Activated CD4-positive, alpha-beta T cell treated with anti-CD3 and anti-CD28 coated beads, Interleukin-2, amount 10 ng/mL, durations not matched to agents 7 days and 5 days (primary cell): Measurements from ENCODE around the gene TNNI3. TPM values are rescaled to one million over a fixed set of nuclear protein-coding genes. Genes with fewer than 3 reads are reported as not detected.
"Not testable (repeated sequence)": the region's sequence is repeated elsewhere in the genome, so short reads cannot be mapped to it uniquely, and the experiment has no call there.

ENCODE experiments used
- CTCF ChIA-PET: fragments of 350-600 bp; sonication (Branson Sonifier 250); formaldehyde crosslinking; loops from one replicate; lab custom pipeline; 2021; ENCODE audit warnings: antibody characterized with exemption; lab: Charles Lee
- POLR2A ChIA-PET: fragments of 350-600 bp; sonication (Branson Sonifier 250); formaldehyde crosslinking; loops from one replicate; lab custom pipeline; 2021; ENCODE audit warnings: antibody characterized with exemption; lab: Charles Lee
- DNase-seq: peaks from one replicate; pipeline ENCODE4 v3.0.0-alpha.2; 2020
- H3K27ac Mint-ChIP-seq: one replicate; pipeline ENCODE4 v1.8.0; 2021; ENCODE audit warnings: mild to moderate bottlenecking, moderate library complexity, mixed read lengths
- H3K27me3 Mint-ChIP-seq: one replicate; pipeline ENCODE4 v1.8.0; 2021; ENCODE audit warnings: mixed read lengths
- H3K36me3 Mint-ChIP-seq: one replicate; pipeline ENCODE4 v1.8.0; 2021; ENCODE audit warnings: low read depth, mixed read lengths
- H3K4me1 Mint-ChIP-seq: one replicate; pipeline ENCODE4 v1.8.0; 2021; ENCODE audit warnings: mixed read lengths
- H3K4me3 Mint-ChIP-seq: one replicate; pipeline ENCODE4 v1.8.0; 2021; ENCODE audit warnings: mild to moderate bottlenecking, moderate library complexity, mixed read lengths
- H3K9me3 Mint-ChIP-seq: one replicate; pipeline ENCODE4 v1.8.0; 2021; ENCODE audit warnings: mixed read lengths
- total RNA-seq, 2 experiments: library from RNA; stranded (reverse); gene quantifications; one replicate each; pipeline ENCODE4 v1.2.3, GENCODE V29; 2021

The TNNI3 gene
- total RNA-seq, 2 experiments from 2014 or later = not detected

- H3K4me1 Mint-ChIP-seq = peaks cover 26% of the 10 kb centered on the region
- DNase-seq = peak; percentile 69
- peaks cover 9% of the 10 kb centered on the region for H3K9me3 Mint-ChIP-seq
- H3K27me3 Mint-ChIP-seq = peaks cover 46% of the 10 kb centered on the region
- CTCF ChIA-PET = interaction anchor here (0.6 to 2.6 kb wide), 5 partner anchors 8 to 26 kb away, joined by 3 to 10 read pairs (median 5); no protein-coding TSS in a partner anchor
- peak within 1 kb of the TSS; percentile 59 for H3K4me3 Mint-ChIP-seq
- POLR2A ChIA-PET = interaction anchor here (0.7 kb wide), 1 partner anchor 417 kb away, joined by 3 read pairs; no protein-coding TSS in a partner anchor
- no peak within 1 kb of the TSS for H3K27ac Mint-ChIP-seq
- H3K36me3 Mint-ChIP-seq = no peaks in the 10 kb centered on the region
These were observed 22.3 kb upstream of the TNNI3 start, which contains the start of gene SYT5 for GRCh38 chr19:55179606-55180484. SYT5 (minus strand) TSS chr19:55180289; CDS start chr19:55179041, 1,248 bp downstream.

GRCh38 chr19:55178781-55179599 is 21.5 kb upstream of the TNNI3 start:
- Mint-ChIP-seq H3K9me3 (peaks cover 9% of the 10 kb centered on the region), H3K4me1 (peaks cover 29% of the 10 kb centered on the region), H3K36me3 (no peaks in the 10 kb centered on the region), H3K27ac (no peak overlapping the region), H3K4me3 (peak overlapping the region; percentile 59), H3K27me3 (peaks cover 48% of the 10 kb centered on the region)
- CTCF ChIA-PET = interaction anchor here (0.6 to 2.6 kb wide), 4 partner anchors 12 to 27 kb away, joined by 3 to 10 read pairs (median 4); no protein-coding TSS in a partner anchor
- peak; percentile 95 for DNase-seq
- POLR2A ChIA-PET = interaction anchor here (0.7 kb wide), 1 partner anchor 418 kb away, joined by 3 read pairs; no protein-coding TSS in a partner anchor

GRCh38 chr19:55176076-55176475 is 18.5 kb upstream of the TNNI3 start:
- ChIA-PET CTCF (interaction anchor here (0.6 to 1.2 kb wide), 2 partner anchors 9 to 328 kb away, joined by 3 read pairs; no protein-coding TSS in a partner anchor), POLR2A (no interaction called here)
- Mint-ChIP-seq H3K4me1 (peaks cover 38% of the 10 kb centered on the region), H3K27ac (no peak overlapping the region), H3K4me3 (no peak overlapping the region), H3K9me3 (peaks cover 9% of the 10 kb centered on the region), H3K36me3 (no peaks in the 10 kb centered on the region), H3K27me3 (peaks cover 63% of the 10 kb centered on the region)
- DNase-seq = no peak

GRCh38 chr19:55175117-55175867 is 17.8 kb upstream of the TNNI3 start:
- Mint-ChIP-seq H3K36me3 (no peaks in the 10 kb centered on the region), H3K4me3 (no peak overlapping the region), H3K27ac (no peak overlapping the region), H3K27me3 (peaks cover 60% of the 10 kb centered on the region), H3K9me3 (peaks cover 9% of the 10 kb centered on the region), H3K4me1 (peaks cover 35% of the 10 kb centered on the region)
- no peak for DNase-seq
- CTCF ChIA-PET = interaction anchor here (1.0 to 1.5 kb wide), 3 partner anchors 8 to 16 kb away, joined by 3 to 5 read pairs (median 4); no protein-coding TSS in a partner anchor
- POLR2A ChIA-PET = no interaction called here

GRCh38 chr19:55174425-55175116 is 17.0 kb upstream of the TNNI3 start:
- Mint-ChIP-seq H3K27ac (no peak overlapping the region), H3K9me3 (peaks cover 9% of the 10 kb centered on the region), H3K27me3 (peaks cover 60% of the 10 kb centered on the region), H3K4me3 (peak overlapping the region; percentile 57), H3K4me1 (peaks cover 30% of the 10 kb centered on the region), H3K36me3 (no peaks in the 10 kb centered on the region)
- DNase-seq = no peak
- ChIA-PET CTCF (interaction anchor here (0.8 to 1.5 kb wide), 3 partner anchors 14 to 45 kb away, joined by 4 to 5 read pairs (median 5); no protein-coding TSS in a partner anchor), POLR2A (no interaction called here)

- DNase-seq = peak; percentile 39
- CTCF ChIA-PET = interaction anchor here (0.6 to 2.0 kb wide), 6 partner anchors 13 to 302 kb away, joined by 3 to 7 read pairs (median 4); partner anchors contain the start of gene ZNF628
- no peak overlapping the region for H3K27ac Mint-ChIP-seq
- peaks cover 65% of the 10 kb centered on the region for H3K27me3 Mint-ChIP-seq
- H3K9me3 Mint-ChIP-seq = peaks cover 9% of the 10 kb centered on the region
- no peaks in the 10 kb centered on the region for H3K36me3 Mint-ChIP-seq
- peaks cover 24% of the 10 kb centered on the region for H3K4me1 Mint-ChIP-seq
- POLR2A ChIA-PET = no interaction called here
- peak overlapping the region; percentile 57 for H3K4me3 Mint-ChIP-seq
These were observed 16.3 kb upstream of the TNNI3 start for GRCh38 chr19:55173714-55174409.

GRCh38 chr19:55173186-55173713 is 15.7 kb upstream of the TNNI3 start:
- DNase-seq = no peak
- ChIA-PET POLR2A (no interaction called here), CTCF (interaction anchor here (0.6 to 2.0 kb wide), 4 partner anchors 13 to 303 kb away, joined by 3 to 7 read pairs (median 3); partner anchors contain the start of gene ZNF628)
- peaks cover 19% of the 10 kb centered on the region for H3K4me1 Mint-ChIP-seq
- no peak overlapping the region for H3K27ac Mint-ChIP-seq
- H3K4me3 Mint-ChIP-seq = peak overlapping the region; percentile 57
- H3K27me3 Mint-ChIP-seq = peaks cover 63% of the 10 kb centered on the region
- peaks cover 9% of the 10 kb centered on the region for H3K9me3 Mint-ChIP-seq
- no peaks in the 10 kb centered on the region for H3K36me3 Mint-ChIP-seq

GRCh38 chr19:55172741-55173140 is 15.2 kb upstream of the TNNI3 start:
- CTCF ChIA-PET = interaction anchor here (0.9 to 2.0 kb wide), 2 partner anchors 12 to 303 kb away, joined by 3 to 7 read pairs; partner anchors contain the start of gene ZNF628
- Mint-ChIP-seq H3K9me3 (peaks cover 9% of the 10 kb centered on the region), H3K4me3 (peak overlapping the region; percentile 47), H3K36me3 (no peaks in the 10 kb centered on the region), H3K4me1 (peaks cover 19% of the 10 kb centered on the region), H3K27ac (no peak overlapping the region), H3K27me3 (peaks cover 63% of the 10 kb centered on the region)
- no peak for DNase-seq
- POLR2A ChIA-PET = no interaction called here

- peaks cover 19% of the 10 kb centered on the region for H3K4me1 Mint-ChIP-seq
- H3K9me3 Mint-ChIP-seq, H3K27ac Mint-ChIP-seq, POLR2A ChIA-PET, H3K36me3 Mint-ChIP-seq, DNase-seq: not testable (repeated sequence)
- CTCF ChIA-PET = interaction anchor here (2.0 kb wide), 1 partner anchor 12 kb away, joined by 7 read pairs; no protein-coding TSS in a partner anchor
- peak overlapping the region; percentile 47 for H3K4me3 Mint-ChIP-seq
- peaks cover 63% of the 10 kb centered on the region for H3K27me3 Mint-ChIP-seq
These were observed 14.8 kb upstream of the TNNI3 start for GRCh38 chr19:55172318-55172717.

- ChIA-PET CTCF (interaction anchor here (0.6 to 1.0 kb wide), 4 partner anchors 8 to 245 kb away, joined by 3 read pairs; partner anchors contain the start of gene SYT5), POLR2A (interaction anchor here (0.6 to 0.7 kb wide), 2 partner anchors 80 to 314 kb away, joined by 3 read pairs; no protein-coding TSS in a partner anchor)
- H3K27me3 Mint-ChIP-seq = peaks cover 63% of the 10 kb centered on the region
These were observed 13.9 kb upstream of the TNNI3 start for GRCh38 chr19:55171440-55171839.

More at GRCh38 chr19:55171440-55171839, 13.9 kb upstream of the TNNI3 start:
- Mint-ChIP-seq H3K9me3 (peaks cover 6% of the 10 kb centered on the region), H3K4me1 (peaks cover 27% of the 10 kb centered on the region), H3K4me3 (no peak overlapping the region), H3K27ac (no peak overlapping the region), H3K36me3 (no peaks in the 10 kb centered on the region)
- DNase-seq = no peak
